SK-N-SH (cell line): ENCODE results near the gene SERINC2. TPM values are rescaled to one million over a fixed set of nuclear protein-coding genes. Genes with fewer than 3 reads are reported as not detected.

Experiments
- CTCF ChIA-PET: fragments of 300-600, 350-600 bp; formaldehyde crosslinking; extraction: SDS; loops from one replicate; lab custom pipeline; 2021; lab: Yijun Ruan, JAX
- POLR2A ChIA-PET: fragments of 350-600 bp; sonication (Branson Sonifier 250); formaldehyde crosslinking; extraction: SDS; loops from one replicate; lab custom pipeline; 2020; ENCODE audit warnings: antibody characterized with exemption, inconsistent platforms; lab: Yijun Ruan, JAX
- DNase-seq: peaks from one replicate; pipeline ENCODE4 v3.0.0; 2012
- H2AFZ ChIP-seq: fragments of 200-600 bp; sonication (generic); 2 replicates; pipeline ENCODE4 v1.8.1; 2016; ENCODE audit warnings: antibody characterized with exemption, mild to moderate bottlenecking, low read depth
- H3F3A ChIP-seq: fragments of 200-600 bp; sonication (generic); replicated peaks from 2 replicates; pipeline ENCODE3; 2016; ENCODE audit warnings: antibody characterized with exemption, mild to moderate bottlenecking; ENCODE audit not compliant: insufficient read depth
- H3K27ac ChIP-seq, 2 experiments: fragments of 200-500 bp in 1 of 2; fragments of 200-600 bp in 1 of 2; sonication (Bioruptor generic) in 1 of 2; sonication (generic), shearing (Covaris generic) in 1 of 2; 2 replicates each; pipeline versions ENCODE4 v1.5.1 to v1.6.1; 2014 to 2016; ENCODE audit warnings: low read depth in 2 of 2, inconsistent platforms in 1 of 2, low read length in 1 of 2, mild to moderate bottlenecking in 1 of 2, mixed read lengths in 1 of 2
- H3K27me3 ChIP-seq: fragments of 200-600 bp; sonication (generic), shearing (Covaris generic); 2 replicates; pipeline ENCODE4 v1.6.1; 2016; ENCODE audit warnings: mixed run types; ENCODE audit not compliant: insufficient read depth
- H3K36me3 ChIP-seq, 2 experiments: fragments of 200-500 bp in 1 of 2; fragments of 200-600 bp in 1 of 2; sonication (Bioruptor generic) in 1 of 2; sonication (generic) in 1 of 2; replicated peaks in 1 of 2; 2 replicates each; pipeline versions ENCODE3 to v1.5.1; 2014 to 2016; ENCODE audit warnings: low read length in 1 of 2, mild to moderate bottlenecking in 1 of 2; ENCODE audit not compliant: insufficient read depth in 2 of 2, control insufficient read depth in 1 of 2
- H3K4me1 ChIP-seq, 2 experiments: fragments of 200-500 bp in 1 of 2; fragments of 200-600 bp in 1 of 2; sonication (Bioruptor generic) in 1 of 2; sonication (generic), shearing (Covaris generic) in 1 of 2; 2 replicates each; pipeline versions ENCODE4 v1.5.1 to v1.6.1; 2014 to 2016; ENCODE audit warnings: low read depth in 1 of 2, low read length in 1 of 2, mixed run types in 1 of 2; ENCODE audit not compliant: insufficient read depth in 2 of 2, control insufficient read depth in 1 of 2
- H3K4me2 ChIP-seq: fragments of 200-600 bp; sonication (generic), shearing (Covaris generic); 2 replicates; pipeline ENCODE4 v1.6.1; 2017; ENCODE audit warnings: mixed run types
- H3K4me3 ChIP-seq, 2 experiments: fragments of 200-500 bp in 1 of 2; fragments of 200-600 bp in 1 of 2; sonication (Bioruptor generic) in 1 of 2; sonication (generic), shearing (Covaris generic) in 1 of 2; 2 replicates each; pipeline versions ENCODE4 v1.5.1 to v1.8.1; 2014 to 2016; ENCODE audit warnings: low read depth in 2 of 2, inconsistent platforms in 1 of 2, low read length in 1 of 2, mild to moderate bottlenecking in 1 of 2, mixed read lengths in 1 of 2, moderate library complexity in 1 of 2
- H3K79me2 ChIP-seq: fragments of 200-600 bp; sonication (generic); 2 replicates; pipeline ENCODE4 v1.8.1; 2017; ENCODE audit warnings: mild to moderate bottlenecking; ENCODE audit not compliant: insufficient read depth
- H3K9ac ChIP-seq: fragments of 200-600 bp; sonication (generic); 2 replicates; pipeline ENCODE4 v1.6.1; 2017; ENCODE audit warnings: mixed run types
- H3K9me2 ChIP-seq: fragments of 200-600 bp; sonication (generic); 2 replicates; pipeline ENCODE4 v1.6.1; 2017; ENCODE audit warnings: mixed run types
- H3K9me3 ChIP-seq: fragments of 200-600 bp; sonication (generic); 2 replicates; pipeline ENCODE4 v1.6.1; 2017; ENCODE audit warnings: mixed run types, mild to moderate bottlenecking, moderate library complexity
- H4K20me1 ChIP-seq: fragments of 200-600 bp; sonication (generic); 2 replicates; pipeline ENCODE4 v1.6.1; 2017; ENCODE audit warnings: mild to moderate bottlenecking, mixed run types; ENCODE audit not compliant: insufficient read depth
- EZH2phosphoT487 ChIP-seq: fragments of 200-600 bp; sonication (generic); IDR thresholded peaks from 2 replicates; pipeline ENCODE4 v1.6.1; 2017; ENCODE audit warnings: low read depth, mixed run types, mild to moderate bottlenecking, antibody characterized with exemption, moderate library complexity, borderline replicate concordance
- FOSL2 ChIP-seq: IDR thresholded peaks from 2 replicates; pipeline ENCODE4 v1.4.0; 2012; ENCODE audit warnings: low read depth, mild to moderate bottlenecking, moderate library complexity, borderline replicate concordance
- FOXJ3 ChIP-seq: sonication (generic); formaldehyde crosslinking; IDR thresholded peaks from 2 replicates; pipeline ENCODE4 v1.5.1; 2020; ENCODE audit warnings: mild to moderate bottlenecking, missing genetic modification reagents
- FOXM1 ChIP-seq: IDR thresholded peaks from 2 replicates; pipeline ENCODE4 v1.4.0; 2012; ENCODE audit warnings: low read depth, mild to moderate bottlenecking
- GABPA ChIP-seq: IDR thresholded peaks from 2 replicates; pipeline ENCODE4 v1.4.0; 2012; ENCODE audit warnings: low read depth, mild to moderate bottlenecking
- GATA2 ChIP-seq: sonication (generic); formaldehyde crosslinking; IDR thresholded peaks from 2 replicates; pipeline ENCODE4 v1.5.0; 2020; ENCODE audit warnings: mild to moderate bottlenecking, missing genetic modification reagents
- IRF3 ChIP-seq: fragments of 150-350 bp; IDR thresholded peaks from 2 replicates; pipeline ENCODE4 v1.6.1; 2016; ENCODE audit warnings: mild to moderate bottlenecking, low read depth, low read length
- MXI1 ChIP-seq: IDR thresholded peaks from 2 replicates; pipeline ENCODE4 v1.6.1; 2012; ENCODE audit warnings: mild to moderate bottlenecking, low read depth, low read length, improper control_type of control experiment
- NFIC ChIP-seq: IDR thresholded peaks from 2 replicates; pipeline ENCODE4 v1.4.0; 2012; ENCODE audit warnings: borderline replicate concordance
- NRF1 ChIP-seq: IDR thresholded peaks from 2 replicates; pipeline ENCODE4 v1.6.1; 2012; ENCODE audit warnings: low read depth, mild to moderate bottlenecking, low read length
- RAD21 ChIP-seq: IDR thresholded peaks from 2 replicates; pipeline ENCODE4 v1.6.1; 2012; ENCODE audit warnings: mild to moderate bottlenecking, low read length
- RCOR1 ChIP-seq: fragments of 150-350 bp; IDR thresholded peaks from 2 replicates; pipeline ENCODE4 v1.6.1; 2017; ENCODE audit warnings: antibody characterized with exemption, low read length
- REST ChIP-seq: IDR thresholded peaks from 2 replicates; pipeline ENCODE4 v1.6.1; 2012; ENCODE audit warnings: mild to moderate bottlenecking, low read depth, low read length, moderate library complexity
- RFX5 ChIP-seq: IDR thresholded peaks from 2 replicates; pipeline ENCODE4 v1.6.1; 2012; ENCODE audit warnings: mild to moderate bottlenecking, improper control_type of control experiment, low read length
- RXRA ChIP-seq: IDR thresholded peaks from 2 replicates; pipeline ENCODE4 v1.4.0; 2012; ENCODE audit warnings: low read depth, mild to moderate bottlenecking, borderline replicate concordance
- SIN3A ChIP-seq: IDR thresholded peaks from 2 replicates; pipeline ENCODE4 v1.6.1; 2012; ENCODE audit warnings: low read depth, mild to moderate bottlenecking, low read length, moderate library complexity, borderline replicate concordance
- SMC3 ChIP-seq: IDR thresholded peaks from 2 replicates; pipeline ENCODE4 v1.6.1; 2012; ENCODE audit warnings: low read depth, low read length, improper control_type of control experiment
- TCF12 ChIP-seq: IDR thresholded peaks from 2 replicates; pipeline ENCODE4 v1.4.0; 2012
- TEAD4 ChIP-seq: IDR thresholded peaks from 2 replicates; pipeline ENCODE4 v1.4.0; 2012; ENCODE audit warnings: mild to moderate bottlenecking, borderline replicate concordance; ENCODE audit not compliant: insufficient read depth
- USF2 ChIP-seq: fragments of 150-350 bp; IDR thresholded peaks from 2 replicates; pipeline ENCODE4 v1.6.1; 2017; ENCODE audit warnings: antibody characterized with exemption, low read length, low read depth, borderline replicate concordance
- YY1 ChIP-seq: IDR thresholded peaks from 2 replicates; pipeline ENCODE4 v1.4.0; 2012; ENCODE audit warnings: low read depth, mild to moderate bottlenecking
- WGBS: methylation state at CpG from one replicate; pipeline ENCODE4 v1.1.6; 2017; ENCODE audit warnings: low lambda C conversion rate; 5-methylcytosine and 5-hydroxymethylcytosine counted together
- polyA plus RNA-seq, 3 experiments: library from polyadenylated mRNA; depleted of rRNA; stranded (reverse); fragments of >200 nt; gene quantifications; 2 replicates each; pipeline ENCODE4 v1.2.3, GENCODE V29; 2012

SERINC2 gene
- polyA plus RNA-seq, 1 of the 3 experiments (the other 2 are of a cell fraction): 22.2 TPM

GRCh38 chr1:31427322-31427721 lies 14.3 kb downstream of the SERINC2 start:
- no peak overlapping the region for H3K4me2 ChIP-seq
- TF ChIP-seq FOSL2: no peak
- TF ChIP-seq RXRA: no peak
- no peak for TF ChIP-seq GABPA
- TF ChIP-seq MXI1: no peak
- TF ChIP-seq TCF12: no peak
- H3K9me3 ChIP-seq: no peaks in the 10 kb centered on the region
- H3K36me3 ChIP-seq: peaks cover 0 to 5% of the 10 kb centered on the region in 2 experiments
- H4K20me1 ChIP-seq: peaks cover 6% of the 10 kb centered on the region; the same call in 1 of the 2 replicates
- DNase-seq: no peak
- no peaks in the 10 kb centered on the region for H3K9me2 ChIP-seq
- ChIA-PET CTCF (interaction anchor here (1.3 to 16.8 kb wide), 4 partner anchors 33 to 246 kb away, joined by 4 to 287 read pairs (median 15); no protein-coding TSS in a partner anchor), POLR2A (no interaction called here)
- WGBS: 100% methylated on average over 3 of the region's 4 CpGs
- no peaks in the 10 kb centered on the region; a peak in 1 of 4 replicates for H3K4me1 ChIP-seq
- no peaks in the 10 kb centered on the region for H3F3A ChIP-seq
- H3K27me3 ChIP-seq: no peaks in the 10 kb centered on the region
- no peak overlapping the region for H2AFZ ChIP-seq
- no peak overlapping the region for H3K4me3 ChIP-seq
- H3K9ac ChIP-seq: no peak overlapping the region
- no peak overlapping the region for H3K27ac ChIP-seq
- H3K79me2 ChIP-seq: no peaks in the 10 kb centered on the region

- WGBS: 88% methylated on average over 7 of the region's 12 CpGs
- Histone ChIP-seq H3K36me3 (peaks cover 0 to 5% of the 10 kb centered on the region in 2 experiments), H3K4me2 (no peak overlapping the region), H3F3A (no peaks in the 10 kb centered on the region), H3K9ac (no peak overlapping the region), H3K79me2 (no peaks in the 10 kb centered on the region), H3K9me2 (no peaks in the 10 kb centered on the region), H2AFZ (no peak overlapping the region), H3K4me3 (no peak overlapping the region), H3K4me1 (no peaks in the 10 kb centered on the region), H4K20me1 (no peaks in the 10 kb centered on the region), H3K9me3 (no peaks in the 10 kb centered on the region), H3K27me3 (no peaks in the 10 kb centered on the region), H3K27ac (no peak overlapping the region)
- CTCF ChIA-PET: interaction anchor here (1.7 to 4.2 kb wide), 2 partner anchors 244 to 245 kb away, joined by 11 to 25 read pairs; no protein-coding TSS in a partner anchor
- DNase-seq: no peak
- POLR2A ChIA-PET: no interaction called here
- no peak for TF ChIP-seq IRF3
- TF ChIP-seq GATA2: no peak
- no peak for TF ChIP-seq NFIC
- TF ChIP-seq SIN3A: no peak
- TF ChIP-seq RAD21: no peak
- no peak for TF ChIP-seq REST
- no peak for TF ChIP-seq GABPA
- TF ChIP-seq RCOR1: no peak
- TF ChIP-seq USF2: no peak
- no peak for TF ChIP-seq YY1
- TF ChIP-seq NRF1: no peak
- TF ChIP-seq SMC3: no peak
- no peak for TF ChIP-seq FOXM1
- no peak for TF ChIP-seq TEAD4
- no peak for TF ChIP-seq RFX5
- TF ChIP-seq RXRA: no peak
- TF ChIP-seq EZH2phosphoT487: no peak
- TF ChIP-seq FOXJ3: no peak
Observed at GRCh38 chr1:31428436-31429221, 15.6 kb downstream of the SERINC2 start.
